ENCODE measurements around the gene CETP. TPM values are rescaled to one million over a fixed set of nuclear protein-coding genes. Genes with fewer than 3 reads are reported as not detected.

The CETP gene
- total and polyA plus RNA-seq, 9 of the 15 experiments (the other 6 are each of a cell fraction or from before 2014, with no cell fraction given) = 0.07 to 0.11 TPM; not detected in 7

DNA sequence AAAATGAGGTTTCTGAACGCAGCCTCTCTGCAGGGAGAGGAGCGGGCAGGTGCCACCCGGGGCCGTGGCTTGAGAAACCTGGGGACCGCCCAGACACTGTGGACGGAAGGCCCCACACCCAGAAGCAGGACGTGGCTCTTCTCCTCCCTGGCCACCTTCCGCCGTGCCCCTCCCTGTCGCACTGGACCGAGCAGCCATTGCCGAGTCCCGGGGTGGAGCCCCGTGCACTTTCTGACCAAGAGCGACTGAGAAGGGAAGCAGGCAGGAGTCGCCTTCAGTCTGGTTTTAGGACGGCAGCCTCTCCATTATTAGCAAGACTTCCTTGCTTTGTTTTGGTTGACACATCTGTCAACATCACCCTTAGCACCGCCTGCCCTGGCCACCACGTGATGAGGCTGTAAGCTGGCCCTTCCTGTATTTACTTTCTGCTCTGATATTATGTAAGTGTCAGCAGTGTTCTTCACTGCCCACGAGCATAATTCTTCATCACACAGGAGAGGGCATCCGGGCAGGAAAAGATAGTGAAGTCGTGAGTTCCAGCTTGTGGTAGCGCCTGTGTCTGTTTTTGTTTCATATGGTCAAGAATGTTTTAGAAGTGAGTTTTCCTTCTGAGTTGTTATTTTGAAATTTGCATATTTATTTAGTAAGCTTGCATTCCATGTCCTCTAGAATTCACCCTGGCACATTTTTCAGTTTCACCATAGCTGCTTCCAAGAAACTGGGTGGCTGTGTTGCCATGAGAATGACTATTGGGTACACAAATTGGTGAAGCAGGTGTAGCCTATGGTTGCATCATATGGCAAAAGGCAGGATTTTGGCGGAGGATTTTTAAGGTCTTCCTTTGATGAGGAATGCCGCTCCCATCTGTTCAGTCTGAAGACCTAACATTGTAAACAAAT is 28.8 kb upstream of the CETP start (continued):
- no peak for TF ChIP-seq RERE (CRISPR knock-in tag; IDR thresholded peaks at IDR 0.05; ENCODE audit: borderline replicate concordance)
- TF ChIP-seq ZNF79 (CRISPR knock-in tag; IDR thresholded peaks at IDR 0.05; ENCODE audit: low read depth) = no peak
- TF ChIP-seq EWSR1 (IDR thresholded peaks at IDR 0.05; ENCODE audit: borderline replicate concordance, low read depth, partially characterized antibody) = no peak
- TF ChIP-seq POLR2G (IDR thresholded peaks at IDR 0.05; ENCODE audit: low read depth, low read length) = peak; percentile 54
- TF ChIP-seq, protein P1, sequence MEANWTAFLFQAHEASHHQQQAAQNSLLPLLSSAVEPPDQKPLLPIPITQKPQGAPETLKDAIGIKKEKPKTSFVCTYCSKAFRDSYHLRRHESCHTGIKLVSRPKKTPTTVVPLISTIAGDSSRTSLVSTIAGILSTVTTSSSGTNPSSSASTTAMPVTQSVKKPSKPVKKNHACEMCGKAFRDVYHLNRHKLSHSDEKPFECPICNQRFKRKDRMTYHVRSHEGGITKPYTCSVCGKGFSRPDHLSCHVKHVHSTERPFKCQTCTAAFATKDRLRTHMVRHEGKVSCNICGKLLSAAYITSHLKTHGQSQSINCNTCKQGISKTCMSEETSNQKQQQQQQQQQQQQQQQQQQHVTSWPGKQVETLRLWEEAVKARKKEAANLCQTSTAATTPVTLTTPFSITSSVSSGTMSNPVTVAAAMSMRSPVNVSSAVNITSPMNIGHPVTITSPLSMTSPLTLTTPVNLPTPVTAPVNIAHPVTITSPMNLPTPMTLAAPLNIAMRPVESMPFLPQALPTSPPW (CRISPR knock-in tag; IDR thresholded peaks at IDR 0.05) = no peak
- TF ChIP-seq, protein P2, sequence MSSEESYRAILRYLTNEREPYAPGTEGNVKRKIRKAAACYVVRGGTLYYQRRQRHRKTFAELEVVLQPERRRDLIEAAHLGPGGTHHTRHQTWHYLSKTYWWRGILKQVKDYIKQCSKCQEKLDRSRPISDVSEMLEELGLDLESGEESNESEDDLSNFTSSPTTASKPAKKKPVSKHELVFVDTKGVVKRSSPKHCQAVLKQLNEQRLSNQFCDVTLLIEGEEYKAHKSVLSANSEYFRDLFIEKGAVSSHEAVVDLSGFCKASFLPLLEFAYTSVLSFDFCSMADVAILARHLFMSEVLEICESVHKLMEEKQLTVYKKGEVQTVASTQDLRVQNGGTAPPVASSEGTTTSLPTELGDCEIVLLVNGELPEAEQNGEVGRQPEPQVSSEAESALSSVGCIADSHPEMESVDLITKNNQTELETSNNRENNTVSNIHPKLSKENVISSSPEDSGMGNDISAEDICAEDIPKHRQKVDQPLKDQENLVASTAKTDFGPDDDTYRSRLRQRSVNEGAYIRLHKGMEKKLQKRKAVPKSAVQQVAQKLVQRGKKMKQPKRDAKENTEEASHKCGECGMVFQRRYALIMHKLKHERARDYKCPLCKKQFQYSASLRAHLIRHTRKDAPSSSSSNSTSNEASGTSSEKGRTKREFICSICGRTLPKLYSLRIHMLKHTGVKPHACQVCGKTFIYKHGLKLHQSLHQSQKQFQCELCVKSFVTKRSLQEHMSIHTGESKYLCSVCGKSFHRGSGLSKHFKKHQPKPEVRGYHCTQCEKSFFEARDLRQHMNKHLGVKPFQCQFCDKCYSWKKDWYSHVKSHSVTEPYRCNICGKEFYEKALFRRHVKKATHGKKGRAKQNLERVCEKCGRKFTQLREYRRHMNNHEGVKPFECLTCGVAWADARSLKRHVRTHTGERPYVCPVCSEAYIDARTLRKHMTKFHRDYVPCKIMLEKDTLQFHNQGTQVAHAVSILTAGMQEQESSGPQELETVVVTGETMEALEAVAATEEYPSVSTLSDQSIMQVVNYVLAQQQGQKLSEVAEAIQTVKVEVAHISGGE (CRISPR knock-in tag; IDR thresholded peaks at IDR 0.05) = no peak

Measured in K562 (cell line).